MM.1S (cell line): ENCODE results near the gene GPD1.

Experiments used
- CTCF ChIP-seq: fragments of 300-600 bp; sonication (generic); IDR thresholded peaks from 2 replicates; pipeline ENCODE4 v1.5.1; 2016; ENCODE audit warnings: antibody characterized with exemption, low read length, mixed read lengths
- EZH2 ChIP-seq: fragments of 300-600 bp; sonication (generic); optimal IDR thresholded peaks from 2 replicates; pipeline ENCODE3; 2017; ENCODE audit warnings: low read depth, mild to moderate bottlenecking, antibody characterized with exemption, low read length, mixed read lengths

GRCh38 chr12:50111395-50111692 is 7.5 kb downstream of the GPD1 start:
- TF ChIP-seq CTCF, result no peak
- no peak for TF ChIP-seq EZH2
